Natural killer cell treated with Interleukin-12 subunit alpha and Interleukin-12 subunit beta and Interleukin-15 and Interleukin-18, amount 100 ng/mL, for 72 hours (primary cell): Measurements from ENCODE around the gene WASL. TPM values are rescaled to one million over a fixed set of nuclear protein-coding genes. Genes with fewer than 3 reads are reported as not detected.

ENCODE experiments used
- ATAC-seq, 2 donors: fragments of 150-1000 bp; cut with Tn5 transposase in 1 of 2; sonication (Bioruptor Pico), chemical (Tn5 transposase) in 1 of 2; 2 replicates each; pipeline ENCODE4 v1.10.0; 2021
- DNase-seq: peaks from one replicate; pipeline ENCODE4 v3.0.0; 2022; ENCODE audit warnings: low spot score
- H3K27ac Mint-ChIP-seq, 2 donors: 1 replicate in 1 of 2; 2 replicates in 1 of 2; pipeline ENCODE4 v1.8.0; 2022; ENCODE audit warnings: mixed read lengths in 2 of 2, mild to moderate bottlenecking in 1 of 2, moderate library complexity in 1 of 2
- H3K27me3 Mint-ChIP-seq, 2 donors: 1 replicate in 1 of 2; 2 replicates in 1 of 2; pipeline ENCODE4 v1.8.0; 2022; ENCODE audit warnings: mixed read lengths in 2 of 2
- H3K36me3 Mint-ChIP-seq: one replicate; pipeline ENCODE4 v1.8.0; 2022; ENCODE audit warnings: mixed read lengths
- H3K4me1 Mint-ChIP-seq, 2 donors: 1 replicate in 1 of 2; 2 replicates in 1 of 2; pipeline ENCODE4 v1.8.0; 2022; ENCODE audit warnings: low read depth in 2 of 2, mixed read lengths in 2 of 2, mild to moderate bottlenecking in 1 of 2
- H3K4me3 Mint-ChIP-seq: one replicate; pipeline ENCODE4 v1.8.0; 2022; ENCODE audit warnings: mixed read lengths
- H3K9me3 Mint-ChIP-seq: 2 replicates; pipeline ENCODE4 v1.8.0; 2022; ENCODE audit warnings: mixed read lengths
- total RNA-seq, 2 donors: library from RNA; stranded (reverse); gene quantifications; one replicate each; pipeline ENCODE4 v1.2.3, GENCODE V29; 2022

WASL gene
- total RNA-seq, 2 donors from 2014 or later, result 6.3 to 10.6 TPM

DNA sequence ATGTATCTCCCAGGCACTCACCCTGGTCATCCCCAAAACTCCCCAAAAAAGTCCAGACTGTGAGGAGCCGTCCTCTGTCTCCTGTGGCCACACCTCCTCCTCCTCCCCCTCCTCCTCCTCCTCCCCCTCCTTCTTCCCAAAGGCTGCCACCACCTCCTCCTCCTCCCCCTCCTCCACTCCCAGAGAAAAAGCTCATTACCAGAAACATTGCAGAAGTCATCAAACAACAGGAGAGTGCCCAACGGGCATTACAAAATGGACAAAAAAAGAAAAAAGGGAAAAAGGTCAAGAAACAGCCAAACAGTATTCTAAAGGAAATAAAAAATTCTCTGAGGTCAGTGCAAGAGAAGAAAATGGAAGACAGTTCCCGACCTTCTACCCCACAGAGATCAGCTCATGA, 86.0 kb downstream of the WASL start:
- ATAC-seq (no peak), DNase-seq (no peak)
- H3K9me3 Mint-ChIP-seq, result no peaks in the 10 kb centered on the region
- H3K4me1 Mint-ChIP-seq, result no peaks in the 10 kb centered on the region
- no peak overlapping the region for H3K27ac Mint-ChIP-seq
- peaks cover 30 to 53% of the 10 kb centered on the region in 2 donors for H3K27me3 Mint-ChIP-seq
- H3K36me3 Mint-ChIP-seq, result no peaks in the 10 kb centered on the region
- H3K4me3 Mint-ChIP-seq, result no peak overlapping the region

- ATAC-seq, result no peak
- DNase-seq, result no peak
- no peaks in the 10 kb centered on the region for H3K36me3 Mint-ChIP-seq
- H3K4me3 Mint-ChIP-seq, result no peak overlapping the region
- H3K27me3 Mint-ChIP-seq, result peaks cover 30 to 53% of the 10 kb centered on the region in 2 donors
- H3K9me3 Mint-ChIP-seq, result no peaks in the 10 kb centered on the region
- no peak overlapping the region for H3K27ac Mint-ChIP-seq
- no peaks in the 10 kb centered on the region for H3K4me1 Mint-ChIP-seq
Measured at GRCh38 chr7:123662293-123662692, 86.5 kb downstream of the WASL start.

DNA sequence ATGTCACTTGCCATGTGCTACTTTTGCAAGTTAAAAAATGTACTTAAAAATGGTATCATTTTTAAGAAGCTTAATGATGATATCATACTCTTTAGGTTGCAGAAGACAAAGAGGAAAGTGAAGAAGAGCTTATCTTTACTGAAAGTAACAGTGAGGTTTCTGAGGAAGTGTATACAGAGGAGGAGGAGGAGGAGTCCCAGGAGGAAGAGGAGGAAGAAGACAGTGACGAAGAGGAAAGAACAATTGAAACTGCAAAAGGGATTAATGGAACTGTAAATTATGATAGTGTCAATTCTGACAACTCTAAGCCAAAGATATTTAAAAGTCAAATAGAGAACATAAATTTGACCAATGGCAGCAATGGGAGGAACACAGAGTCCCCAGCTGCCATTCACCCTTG, 87.0 kb downstream of the WASL start:
- peaks cover 30 to 53% of the 10 kb centered on the region in 2 donors for H3K27me3 Mint-ChIP-seq
- no peak overlapping the region for H3K27ac Mint-ChIP-seq
- no peaks in the 10 kb centered on the region for H3K36me3 Mint-ChIP-seq
- H3K4me1 Mint-ChIP-seq, result no peaks in the 10 kb centered on the region
- no peak overlapping the region for H3K4me3 Mint-ChIP-seq
- no peak for DNase-seq
- ATAC-seq, result no peak
- H3K9me3 Mint-ChIP-seq, result no peaks in the 10 kb centered on the region

GRCh38 chr7:123660514-123661354, 88.1 kb downstream of the WASL start:
- H3K9me3 Mint-ChIP-seq, result no peaks in the 10 kb centered on the region
- H3K27ac Mint-ChIP-seq, result no peak overlapping the region

GRCh38 chr7:123658023-123658422, 90.8 kb downstream of the WASL start:
- DNase-seq, result no peak
- Mint-ChIP-seq H3K4me3 (no peak overlapping the region), H3K4me1 (no peaks in the 10 kb centered on the region), H3K27ac (no peak overlapping the region), H3K27me3 (peaks cover 21 to 40% of the 10 kb centered on the region in 2 donors), H3K9me3 (no peaks in the 10 kb centered on the region), H3K36me3 (no peaks in the 10 kb centered on the region)
- ATAC-seq, result no peak

More at GRCh38 chr7:123660514-123661354, 88.1 kb downstream of the WASL start:
- Mint-ChIP-seq H3K36me3 (no peaks in the 10 kb centered on the region), H3K4me1 (no peaks in the 10 kb centered on the region), H3K27me3 (peaks cover 29 to 53% of the 10 kb centered on the region in 2 donors), H3K4me3 (no peak overlapping the region)
- DNase-seq (no peak), ATAC-seq (no peak)

DNA sequence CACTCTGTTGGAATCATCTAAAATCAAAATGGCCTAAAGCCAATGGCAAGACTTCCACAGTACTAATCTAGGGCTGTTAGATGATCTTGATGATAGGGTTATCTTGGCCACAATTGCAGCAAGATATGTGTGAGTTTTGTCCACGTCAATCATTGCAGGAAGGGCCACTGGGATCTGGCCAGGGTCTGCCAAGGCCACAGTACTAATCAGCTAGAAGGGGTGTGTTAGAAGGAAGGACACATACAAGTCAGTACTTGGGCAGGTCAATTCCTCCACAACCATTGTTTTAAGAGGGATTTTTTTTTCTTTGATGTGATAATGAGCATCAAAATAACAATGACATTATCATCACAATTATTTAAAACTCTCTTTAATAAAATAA, 91.5 kb downstream of the WASL start:
- no peaks in the 10 kb centered on the region for H3K4me1 Mint-ChIP-seq
- no peaks in the 10 kb centered on the region for H3K9me3 Mint-ChIP-seq
- ATAC-seq (no peak), DNase-seq (no peak)
- H3K27me3 Mint-ChIP-seq, result peaks cover 19 to 33% of the 10 kb centered on the region in 2 donors
- no peaks in the 10 kb centered on the region for H3K36me3 Mint-ChIP-seq
- H3K27ac Mint-ChIP-seq, result no peak overlapping the region
- no peak overlapping the region for H3K4me3 Mint-ChIP-seq

DNA sequence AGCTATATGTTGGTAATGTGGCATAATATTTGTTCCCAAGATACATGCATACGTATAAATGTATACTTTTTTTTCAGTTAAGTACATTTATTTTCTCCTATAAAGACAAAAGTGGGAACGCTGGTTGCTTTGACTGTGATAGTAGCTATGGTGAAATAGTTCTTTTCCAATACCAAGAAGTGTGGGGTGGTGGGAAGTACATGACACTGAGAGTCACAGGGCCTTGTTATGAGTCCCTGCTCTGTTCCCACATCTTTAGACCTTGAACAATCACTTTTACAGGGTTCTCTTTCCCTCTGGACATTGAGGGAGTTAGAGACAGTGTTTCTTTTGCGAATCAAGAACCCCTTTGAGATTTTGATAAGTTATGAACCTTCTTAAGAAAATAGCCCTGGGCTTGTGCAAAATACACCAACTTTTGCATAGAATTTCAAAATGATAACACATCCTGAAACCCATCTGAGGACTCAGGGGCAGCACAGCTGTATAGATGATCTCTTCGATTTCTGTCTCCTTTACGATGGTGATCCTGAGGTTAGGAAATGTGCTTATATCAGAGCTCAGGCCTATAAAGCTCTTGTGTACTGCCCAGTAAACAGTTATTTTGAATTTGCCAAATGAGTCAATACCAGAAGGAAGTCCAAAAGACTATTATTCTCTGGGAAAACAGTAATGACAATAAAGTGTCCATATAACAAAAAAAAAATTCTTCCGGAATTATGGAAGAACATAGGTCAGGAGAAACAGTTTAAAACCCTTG, 92.1 kb downstream of the WASL start:
- no peak for ATAC-seq
- peaks cover 18 to 33% of the 10 kb centered on the region in 2 donors for H3K27me3 Mint-ChIP-seq
- no peak overlapping the region for H3K27ac Mint-ChIP-seq
- H3K4me3 Mint-ChIP-seq, result no peak overlapping the region
- no peak for DNase-seq
- H3K9me3 Mint-ChIP-seq, result no peaks in the 10 kb centered on the region
- no peaks in the 10 kb centered on the region for H3K36me3 Mint-ChIP-seq
- no peaks in the 10 kb centered on the region for H3K4me1 Mint-ChIP-seq

GRCh38 chr7:123655614-123656013, 93.2 kb downstream of the WASL start, which contains the start of gene LMOD2:
Gene LMOD2, plus strand, starts transcription at chr7:123655866. Its CDS starts 98 bp downstream, at chr7:123655964.
- H3K27ac Mint-ChIP-seq, result no peak within 1 kb of the TSS
- H3K4me1 Mint-ChIP-seq, result no peaks in the 10 kb centered on the region
- H3K36me3 Mint-ChIP-seq, result no peaks in the 10 kb centered on the region
- DNase-seq, result no peak
- H3K4me3 Mint-ChIP-seq, result no peak within 1 kb of the TSS
- ATAC-seq, result no peak
- peaks cover 14 to 25% of the 10 kb centered on the region in 2 donors for H3K27me3 Mint-ChIP-seq
- H3K9me3 Mint-ChIP-seq, result no peaks in the 10 kb centered on the region

DNA sequence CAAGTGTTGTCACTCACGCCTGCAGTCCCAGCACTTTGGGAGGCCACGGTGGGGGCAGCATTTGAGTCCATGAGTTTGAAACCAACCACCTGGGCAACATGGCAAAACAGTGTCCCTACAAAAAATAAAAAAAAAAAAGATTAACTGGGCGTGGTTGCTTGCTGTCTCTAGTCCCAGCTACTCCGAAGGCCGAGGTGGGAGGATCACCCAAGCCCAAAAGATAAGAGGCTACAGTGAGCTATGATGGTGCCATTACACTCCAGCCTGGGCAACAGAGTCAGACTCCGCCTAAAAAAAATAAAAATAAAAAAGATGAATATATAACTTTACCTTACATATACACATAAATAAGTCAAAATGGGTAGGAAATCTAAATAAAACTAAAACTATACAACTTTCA, 95.6 kb downstream of the WASL start:
- H3K4me1 Mint-ChIP-seq, result no peaks in the 10 kb centered on the region
- no peak for DNase-seq
- H3K27me3 Mint-ChIP-seq, result peaks cover 8 to 20% of the 10 kb centered on the region in 2 donors
- H3K9me3 Mint-ChIP-seq, result no peaks in the 10 kb centered on the region
- H3K36me3 Mint-ChIP-seq, result no peaks in the 10 kb centered on the region
- H3K4me3 Mint-ChIP-seq, result no peak overlapping the region
- ATAC-seq, result no peak
- H3K27ac Mint-ChIP-seq, result no peak overlapping the region

DNA sequence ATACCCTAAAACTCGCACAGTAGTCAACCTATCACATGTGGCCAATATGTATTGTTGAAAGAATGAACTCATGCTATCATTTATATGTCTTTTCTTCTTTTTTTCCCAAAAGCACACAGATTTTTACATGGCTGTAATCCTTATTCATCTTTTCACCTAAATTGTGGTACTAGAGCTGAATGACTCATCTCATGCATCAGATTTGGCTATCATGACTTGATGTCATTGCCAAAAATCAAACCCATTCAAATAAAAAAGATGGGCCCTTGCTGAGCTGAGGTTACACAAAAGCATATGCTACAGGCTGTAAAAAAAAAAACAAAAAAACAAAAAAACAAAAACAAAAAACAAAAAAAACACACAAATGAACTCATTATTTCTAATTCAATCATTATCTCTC, 96.4 kb downstream of the WASL start:
- no peaks in the 10 kb centered on the region for H3K4me1 Mint-ChIP-seq
- ATAC-seq (no peak), DNase-seq (no peak)
- no peaks in the 10 kb centered on the region for H3K36me3 Mint-ChIP-seq
- H3K27ac Mint-ChIP-seq, result no peak overlapping the region
- H3K9me3 Mint-ChIP-seq, result no peaks in the 10 kb centered on the region
- peaks cover 10 to 21% of the 10 kb centered on the region in 2 donors for H3K27me3 Mint-ChIP-seq
- no peak overlapping the region for H3K4me3 Mint-ChIP-seq

DNA sequence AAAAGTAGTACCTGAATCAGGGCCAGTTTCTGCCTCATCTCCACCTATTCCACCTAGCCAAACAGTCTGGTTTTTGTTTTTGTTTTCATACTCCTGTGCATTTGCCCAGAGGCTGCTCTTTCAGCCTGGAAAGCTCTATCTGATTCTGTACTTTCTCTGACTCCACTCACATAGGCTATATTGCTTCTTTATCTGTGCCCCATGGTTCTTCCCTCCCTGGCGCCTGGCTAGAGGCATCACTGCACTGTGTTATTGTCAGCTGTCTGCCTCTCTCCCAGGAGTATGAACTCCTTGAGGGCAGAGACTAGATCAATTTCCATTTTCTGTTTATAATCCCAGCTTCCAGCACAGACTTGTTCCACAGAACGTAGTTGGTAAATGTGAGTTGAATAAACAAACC, 98.2 kb downstream of the WASL start:
- H3K9me3 Mint-ChIP-seq, result no peaks in the 10 kb centered on the region
- ATAC-seq, result no peak
- no peak overlapping the region for H3K27ac Mint-ChIP-seq
- no peaks in the 10 kb centered on the region for H3K36me3 Mint-ChIP-seq
- H3K4me3 Mint-ChIP-seq, result no peak overlapping the region
- H3K27me3 Mint-ChIP-seq, result peaks cover 13 to 21% of the 10 kb centered on the region in 2 donors
- DNase-seq, result no peak
- no peaks in the 10 kb centered on the region for H3K4me1 Mint-ChIP-seq

GRCh38 chr7:123649964-123650363, 98.8 kb downstream of the WASL start:
- Mint-ChIP-seq H3K27ac (no peak overlapping the region), H3K4me1 (no peaks in the 10 kb centered on the region), H3K36me3 (no peaks in the 10 kb centered on the region), H3K9me3 (no peaks in the 10 kb centered on the region), H3K27me3 (peaks cover 13 to 25% of the 10 kb centered on the region in 2 donors), H3K4me3 (no peak overlapping the region)
- no peak for DNase-seq
- no peak for ATAC-seq

DNA sequence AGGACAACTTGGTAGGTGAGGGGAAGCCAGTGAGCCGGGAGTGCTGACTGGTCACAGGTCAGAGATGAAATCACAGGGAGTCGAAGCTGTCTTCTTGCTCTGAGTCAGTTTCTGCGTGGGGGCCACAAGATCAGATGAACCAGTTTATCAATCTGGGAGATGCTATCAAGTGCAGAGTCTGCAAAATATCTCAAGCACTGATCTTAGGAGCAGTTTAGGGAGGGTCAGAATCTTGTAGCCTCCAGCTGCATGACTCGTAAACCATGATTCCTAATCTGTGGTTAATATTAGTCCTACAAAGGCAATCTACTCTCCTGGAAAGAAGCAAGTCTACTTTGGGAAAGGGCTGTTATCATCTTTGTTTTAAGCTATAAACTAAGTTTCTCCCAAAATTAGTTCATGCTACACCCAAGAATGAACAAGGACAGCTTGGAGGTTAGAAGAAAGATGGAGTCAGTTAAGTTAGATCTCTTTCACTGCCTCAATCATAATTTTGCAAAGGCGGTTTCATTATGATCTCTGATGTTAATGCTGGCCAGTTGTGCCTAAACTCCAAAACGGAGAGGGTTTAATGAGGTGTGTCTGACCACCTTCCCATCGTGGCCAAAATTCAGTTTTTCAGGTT, 101.6 kb downstream of the WASL start:
- no peak for ATAC-seq
- Mint-ChIP-seq H3K9me3 (no peaks in the 10 kb centered on the region), H3K4me1 (no peaks in the 10 kb centered on the region), H3K36me3 (no peaks in the 10 kb centered on the region), H3K4me3 (no peak overlapping the region), H3K27ac (no peak overlapping the region), H3K27me3 (peaks cover 21 to 45% of the 10 kb centered on the region in 2 donors)
- DNase-seq, result no peak

DNA sequence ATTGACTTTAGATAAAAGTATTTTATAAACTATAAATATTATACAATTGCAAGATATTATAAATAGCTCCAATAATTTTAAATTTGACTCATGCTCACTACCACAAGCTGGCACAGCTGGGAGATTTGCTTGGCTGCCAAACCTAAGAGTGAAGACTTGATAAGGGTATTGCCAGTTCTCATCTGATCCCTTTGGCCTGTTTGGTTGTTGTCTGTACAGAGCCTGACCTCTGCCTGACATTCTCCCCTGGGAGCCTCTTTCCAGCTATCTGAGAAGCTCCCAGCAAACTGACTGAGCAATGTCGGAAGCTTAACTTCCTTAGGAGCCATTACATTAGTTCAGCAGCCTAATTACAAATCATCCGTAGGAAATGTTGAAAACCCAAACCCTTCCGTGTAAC, 103.3 kb downstream of the WASL start:
- H3K4me1 Mint-ChIP-seq, result no peaks in the 10 kb centered on the region
- ATAC-seq (no peak), DNase-seq (no peak)
- no peak overlapping the region for H3K4me3 Mint-ChIP-seq
- H3K27me3 Mint-ChIP-seq, result peaks cover 26 to 45% of the 10 kb centered on the region in 2 donors
- no peaks in the 10 kb centered on the region for H3K9me3 Mint-ChIP-seq
- no peaks in the 10 kb centered on the region for H3K36me3 Mint-ChIP-seq
- no peak overlapping the region for H3K27ac Mint-ChIP-seq
